GM12874 (cell line): Measurements from ENCODE around the gene BAZ1B.

Experiments
- TF ChIP-seq, protein P1 (sequence below): IDR thresholded peaks from 2 replicates; pipeline ENCODE4 v1.5.1; 2011; ENCODE audit warnings: low read depth, mild to moderate bottlenecking, control low read depth, low read length, moderate library complexity; ENCODE audit not compliant: insufficient read depth

Gene BAZ1B

DNA sequence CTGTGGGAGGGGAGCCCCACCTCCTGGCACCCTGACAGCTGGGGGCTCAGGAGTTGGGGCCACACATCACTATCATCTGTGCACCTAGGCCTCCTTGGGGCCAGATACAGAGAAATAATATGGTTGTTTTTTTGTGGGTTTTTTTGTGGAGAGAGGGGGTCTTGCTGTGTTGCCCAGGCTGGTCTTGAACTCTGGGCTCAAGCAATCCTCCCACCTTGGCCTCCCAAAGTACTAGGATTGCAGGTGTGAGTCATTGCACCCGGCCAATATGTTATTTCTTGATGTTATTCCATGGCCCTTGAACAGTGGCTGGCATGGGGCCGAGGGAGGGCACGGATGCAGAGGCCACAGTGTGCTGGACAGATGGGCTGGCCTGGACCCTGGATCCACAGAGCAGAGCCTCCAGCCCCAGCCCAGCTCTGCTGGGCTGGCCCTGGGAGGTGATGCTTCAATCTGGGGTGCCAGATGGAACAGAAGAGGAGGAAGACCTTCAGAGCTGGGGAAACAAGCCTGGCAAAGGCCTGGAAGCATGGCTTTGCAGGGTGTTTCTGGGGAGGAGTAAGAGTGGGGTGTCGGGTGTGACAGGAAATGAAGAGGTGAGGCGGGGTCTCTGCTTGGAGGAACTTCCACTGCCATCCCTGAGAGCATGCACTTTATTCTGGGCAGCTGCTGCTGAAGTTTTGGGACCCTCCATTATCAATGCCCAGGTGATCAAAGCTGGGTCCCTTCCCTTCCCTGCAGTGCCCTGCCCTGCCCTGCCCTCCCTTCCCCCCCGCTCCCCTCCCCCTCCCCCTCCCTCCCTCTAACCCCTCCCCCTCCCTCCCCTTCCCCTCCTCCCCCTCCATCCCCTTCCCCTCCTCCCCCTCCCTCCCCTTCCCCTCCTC, 92.2 kb downstream of the BAZ1B start:
- TF ChIP-seq, protein P1, sequence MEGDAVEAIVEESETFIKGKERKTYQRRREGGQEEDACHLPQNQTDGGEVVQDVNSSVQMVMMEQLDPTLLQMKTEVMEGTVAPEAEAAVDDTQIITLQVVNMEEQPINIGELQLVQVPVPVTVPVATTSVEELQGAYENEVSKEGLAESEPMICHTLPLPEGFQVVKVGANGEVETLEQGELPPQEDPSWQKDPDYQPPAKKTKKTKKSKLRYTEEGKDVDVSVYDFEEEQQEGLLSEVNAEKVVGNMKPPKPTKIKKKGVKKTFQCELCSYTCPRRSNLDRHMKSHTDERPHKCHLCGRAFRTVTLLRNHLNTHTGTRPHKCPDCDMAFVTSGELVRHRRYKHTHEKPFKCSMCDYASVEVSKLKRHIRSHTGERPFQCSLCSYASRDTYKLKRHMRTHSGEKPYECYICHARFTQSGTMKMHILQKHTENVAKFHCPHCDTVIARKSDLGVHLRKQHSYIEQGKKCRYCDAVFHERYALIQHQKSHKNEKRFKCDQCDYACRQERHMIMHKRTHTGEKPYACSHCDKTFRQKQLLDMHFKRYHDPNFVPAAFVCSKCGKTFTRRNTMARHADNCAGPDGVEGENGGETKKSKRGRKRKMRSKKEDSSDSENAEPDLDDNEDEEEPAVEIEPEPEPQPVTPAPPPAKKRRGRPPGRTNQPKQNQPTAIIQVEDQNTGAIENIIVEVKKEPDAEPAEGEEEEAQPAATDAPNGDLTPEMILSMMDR = no peak

DNA sequence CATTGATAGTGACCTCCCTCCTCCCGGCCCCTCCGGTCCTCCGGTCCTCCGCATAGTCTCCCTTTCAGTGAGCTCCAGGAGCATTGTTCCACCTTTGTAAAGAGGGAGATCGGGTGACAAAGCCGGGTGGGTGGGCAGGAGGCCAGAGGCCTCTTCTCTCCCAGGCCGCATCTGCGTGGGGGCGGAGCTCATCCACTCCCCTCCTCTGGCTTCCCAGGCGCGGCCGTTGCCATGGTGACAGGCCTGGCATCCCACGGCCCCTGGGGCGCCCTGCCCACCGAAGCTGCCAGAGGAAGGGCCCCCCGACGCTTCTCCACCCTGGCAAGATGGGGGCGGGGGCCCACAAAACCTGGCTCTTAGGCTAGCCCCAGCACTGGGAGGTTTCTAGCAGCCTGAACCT, 92.9 kb downstream of the BAZ1B start:
- TF ChIP-seq, protein P1 = no peak

DNA sequence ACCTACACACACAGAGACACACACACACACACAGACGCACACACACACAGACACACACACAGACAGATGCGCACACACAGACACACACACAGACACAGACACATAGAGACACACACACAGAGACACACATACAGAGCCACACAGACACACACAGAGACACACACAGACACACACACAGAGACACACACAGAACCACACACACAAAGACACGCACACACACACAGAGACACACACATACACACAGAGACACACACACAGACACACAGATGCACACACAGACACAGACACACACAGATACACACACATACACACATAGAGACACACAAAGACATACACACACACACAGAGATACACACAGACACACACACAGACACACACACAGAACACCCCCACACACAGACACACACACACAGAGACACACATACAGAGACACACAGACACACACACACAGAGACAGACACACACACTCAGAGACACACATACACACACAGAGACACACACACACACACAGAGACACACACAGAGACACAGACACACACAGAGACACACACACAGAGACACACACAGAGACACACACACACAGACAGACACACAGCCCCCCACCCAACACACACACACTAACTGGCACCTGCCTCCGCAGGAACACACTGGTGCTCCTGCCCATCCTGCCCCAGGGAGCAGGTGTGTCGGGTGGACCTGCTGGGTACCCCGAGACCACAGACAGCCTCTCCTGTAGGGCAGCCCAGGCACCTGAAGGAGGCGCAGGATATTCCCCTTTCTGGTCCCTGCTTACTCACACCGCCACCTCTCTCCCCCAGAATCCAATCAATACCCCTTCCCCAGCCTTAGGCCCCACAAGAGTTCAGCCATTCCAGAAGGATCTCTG, 93.9 kb downstream of the BAZ1B start:
- TF ChIP-seq, protein P1 = no peak

DNA sequence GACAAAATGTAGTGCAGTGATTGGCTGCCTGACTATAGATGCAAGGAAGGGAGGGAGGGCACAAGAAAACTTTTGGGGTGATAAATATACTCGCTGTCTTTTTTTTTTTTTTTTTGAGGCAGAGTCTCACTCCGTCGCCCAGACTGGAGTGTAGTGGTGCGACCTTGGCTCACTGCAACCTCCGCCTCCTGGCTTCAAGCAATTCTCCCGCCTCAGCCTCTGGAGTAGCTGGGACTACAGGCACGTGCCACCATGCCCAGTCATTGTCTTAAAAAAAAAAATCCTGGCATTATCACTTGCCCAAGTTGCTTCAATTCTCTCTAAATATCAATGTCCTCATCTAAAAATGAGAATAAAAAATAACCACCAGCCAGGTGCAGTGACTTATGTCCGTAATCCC, 96.1 kb downstream of the BAZ1B start:
- TF ChIP-seq, protein P1 = no peak

DNA sequence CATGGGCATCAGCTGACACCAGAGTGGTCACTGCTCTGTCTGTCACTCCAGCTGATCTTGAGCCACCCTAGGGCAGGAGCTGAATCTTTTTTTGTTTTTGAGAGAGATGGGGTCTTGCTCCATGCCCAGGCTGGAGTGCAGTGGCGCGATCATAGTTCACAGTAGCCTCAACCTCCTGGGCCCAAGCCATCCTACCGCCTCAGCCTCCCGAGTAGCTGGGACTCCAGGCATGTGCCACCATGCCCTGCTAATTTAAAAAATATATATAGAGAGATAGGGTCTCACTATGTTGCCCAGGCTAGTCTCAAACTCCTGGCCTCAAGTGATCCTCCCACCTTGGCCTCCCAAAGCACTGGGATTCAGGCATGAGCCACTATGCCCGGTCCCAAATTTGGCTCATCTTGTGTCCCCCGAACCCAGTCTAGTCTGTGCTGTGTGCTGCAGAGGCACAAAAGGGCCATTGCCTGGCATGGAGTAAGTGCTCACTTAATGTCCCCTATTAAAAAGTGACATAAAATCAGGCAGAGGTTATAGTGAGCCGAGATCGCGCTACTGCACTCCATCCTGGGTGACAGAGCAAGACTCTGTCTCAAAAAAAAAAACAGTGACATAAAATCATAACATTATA, 96.6 kb downstream of the BAZ1B start:
- TF ChIP-seq, protein P1 = no peak

DNA sequence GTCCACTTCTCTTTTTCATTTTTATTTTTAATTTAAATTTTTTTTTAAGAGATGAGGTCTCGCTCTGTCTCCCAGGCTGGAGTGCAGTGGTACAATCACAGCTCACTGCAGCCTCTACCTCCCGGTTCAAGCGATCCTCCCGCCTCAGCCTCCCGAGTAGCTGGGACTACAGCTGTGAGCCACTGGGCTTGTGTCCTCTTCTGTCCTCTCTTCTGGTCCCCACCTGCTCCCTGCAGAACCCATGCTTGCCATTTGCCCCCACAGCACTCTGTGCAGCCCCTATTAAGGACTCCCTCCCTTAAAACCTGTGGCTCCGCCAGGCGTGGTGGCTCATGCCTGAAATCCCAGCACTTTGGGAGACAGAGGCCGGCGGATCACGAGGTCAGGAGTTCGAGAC, 97.6 kb downstream of the BAZ1B start:
- TF ChIP-seq, protein P1 = no peak
